HG02870 (cell line): ENCODE measurements around the gene HSD3B7.
"Not testable (repeated sequence)": the region's sequence is repeated elsewhere in the genome, so short reads cannot be mapped to it uniquely, and the experiment has no call there.

Experiments
- ATAC-seq: cut with Tn5 transposase; IDR thresholded peaks from one replicate; pipeline ENCODE4 v1.9.1; 2021; ENCODE audit warnings: mild to moderate bottlenecking, moderate library complexity; ENCODE audit not compliant: unreplicated experiment

Gene HSD3B7

DNA sequence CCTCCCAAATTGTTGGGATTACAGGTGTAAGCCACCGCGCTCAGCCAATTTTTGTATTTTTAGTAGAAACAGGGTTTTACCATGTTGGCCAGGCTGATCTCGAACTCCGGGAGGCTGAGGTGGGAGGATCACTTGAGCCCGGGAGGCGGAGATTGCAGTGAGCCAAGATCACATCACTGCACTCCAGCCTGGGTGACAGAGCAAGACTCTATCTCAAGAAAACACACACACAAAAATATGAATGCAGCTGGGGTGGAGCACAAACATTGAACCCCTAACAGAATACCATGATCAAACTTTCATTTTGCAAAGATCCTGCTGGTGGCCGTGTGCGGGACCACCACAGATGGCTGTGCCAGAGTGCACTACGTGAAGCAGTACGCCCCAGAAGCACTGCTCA lies 32.7 kb downstream of the HSD3B7 start:
- ATAC-seq: not testable (repeated sequence)

DNA sequence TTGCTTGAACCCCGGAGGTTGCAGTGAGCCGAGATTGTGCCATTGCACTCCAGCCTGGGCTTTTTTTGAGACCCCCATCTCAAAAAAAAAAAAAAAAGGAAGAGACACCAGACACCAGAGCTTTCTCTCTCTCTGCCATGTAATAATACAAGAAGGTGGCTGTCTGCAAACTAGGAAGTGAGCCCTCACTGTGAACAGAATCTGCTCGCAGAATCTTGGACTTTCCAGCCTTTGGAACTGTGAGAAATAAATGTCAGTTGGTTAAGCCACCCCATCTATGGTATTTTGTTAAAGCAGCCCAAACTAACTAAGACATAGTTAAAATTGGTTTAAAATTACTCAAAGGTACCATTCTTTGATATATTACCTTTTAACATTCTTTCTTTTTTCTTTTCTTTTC lies 35.5 kb downstream of the HSD3B7 start:
- ATAC-seq: no peak

DNA sequence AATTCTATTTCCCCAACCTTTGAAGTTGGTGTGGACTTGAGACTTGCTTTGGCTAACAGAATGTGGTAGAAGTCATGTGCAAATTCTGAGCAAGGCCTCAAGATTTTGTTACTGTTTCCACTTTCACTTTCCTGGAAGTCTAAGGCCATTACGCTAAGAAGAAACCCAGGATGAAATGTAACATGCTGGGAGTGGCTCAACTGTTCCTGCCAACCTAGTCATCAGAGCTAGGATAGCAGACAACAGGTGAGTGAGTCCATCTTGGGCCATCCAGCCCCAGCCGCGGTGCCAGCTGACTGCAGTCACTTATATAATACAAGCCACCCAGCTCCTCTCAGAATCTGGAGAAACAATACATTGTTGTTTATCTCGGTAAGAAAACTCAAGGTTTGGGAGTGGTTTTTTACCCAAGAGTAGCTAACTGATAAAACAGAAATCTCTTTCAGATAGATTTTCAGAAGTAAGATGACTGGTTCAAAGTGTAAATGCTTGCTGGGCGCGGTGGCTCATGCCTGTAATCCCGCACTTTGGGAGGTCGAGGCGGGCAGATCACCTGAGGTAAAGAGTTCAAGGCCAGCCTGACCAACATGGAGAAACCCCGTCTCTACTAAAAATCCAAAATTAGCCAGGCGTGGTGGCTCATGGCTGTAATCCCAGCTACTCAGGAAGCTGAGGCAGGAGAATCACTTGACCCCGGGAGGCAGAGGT lies 37.7 kb downstream of the HSD3B7 start:
- no peak for ATAC-seq

DNA sequence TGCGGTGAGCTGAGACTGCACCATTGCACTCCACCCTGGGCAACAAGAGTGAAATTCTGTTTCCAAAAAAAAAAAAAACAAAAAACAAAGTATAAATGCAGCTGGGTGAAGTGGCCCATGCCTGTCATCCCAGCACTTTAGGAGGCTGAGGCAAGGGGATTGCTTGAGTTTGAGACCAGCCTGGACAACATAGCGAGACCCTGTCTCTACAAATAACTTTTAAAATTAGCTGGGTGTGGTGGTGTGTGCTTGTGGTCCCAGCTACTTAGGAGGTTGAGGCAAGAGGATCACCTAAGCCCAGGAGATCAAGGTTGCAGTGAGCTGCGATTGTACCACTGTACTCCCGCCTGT lies 38.2 kb downstream of the HSD3B7 start:
- no peak for ATAC-seq

DNA sequence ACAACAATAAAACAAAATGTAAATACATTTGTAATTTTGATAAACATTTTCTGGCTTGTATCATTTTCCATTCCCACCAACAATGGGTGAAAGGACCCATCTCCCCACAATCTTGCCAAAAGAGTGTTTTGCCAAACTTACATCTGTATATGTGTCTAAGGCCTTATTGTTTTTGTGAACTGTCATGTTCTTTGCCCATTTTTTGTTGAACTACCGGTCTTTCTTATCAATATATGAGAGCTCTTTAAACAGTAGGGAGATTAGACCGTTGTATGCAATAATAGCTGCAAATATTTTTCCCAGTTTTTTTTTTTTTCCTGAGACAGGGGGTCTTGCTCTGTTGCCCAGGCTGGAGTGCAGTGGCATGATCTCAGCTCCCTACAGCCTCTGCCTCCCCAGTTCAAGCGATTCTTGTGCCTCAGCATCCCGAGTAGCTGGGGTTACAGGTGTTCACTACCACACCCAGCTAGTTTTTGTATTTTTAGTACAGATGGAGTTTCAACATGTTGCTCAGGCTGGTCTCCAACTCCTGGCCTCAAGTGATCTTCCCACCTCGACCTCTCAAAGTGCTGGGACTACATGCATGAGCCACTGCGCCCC lies 38.7 kb downstream of the HSD3B7 start:
- no peak for ATAC-seq

DNA sequence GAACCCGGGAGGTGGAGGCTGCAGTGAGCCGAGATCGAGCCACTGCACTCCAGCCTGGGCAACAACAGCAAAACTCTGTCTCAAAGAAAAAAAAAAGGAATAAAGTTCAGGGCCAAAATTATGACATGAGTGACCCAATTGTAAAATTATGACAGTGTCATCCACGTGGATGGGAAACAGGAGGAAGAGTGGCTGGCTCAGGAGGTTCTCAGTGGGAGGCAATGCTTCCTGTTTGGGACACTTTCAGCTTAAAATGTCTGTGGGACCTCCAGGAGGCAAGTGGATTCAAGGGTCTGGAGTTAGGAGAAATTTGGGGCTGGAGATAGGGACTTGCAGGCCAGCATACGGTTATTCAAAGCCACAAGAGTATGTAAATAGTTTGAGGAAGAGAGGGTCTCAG lies 40.3 kb downstream of the HSD3B7 start:
- ATAC-seq: no peak

GRCh38 chr16:31029272-31029671 lies 44.3 kb downstream of the HSD3B7 start:
- ATAC-seq: no peak

DNA sequence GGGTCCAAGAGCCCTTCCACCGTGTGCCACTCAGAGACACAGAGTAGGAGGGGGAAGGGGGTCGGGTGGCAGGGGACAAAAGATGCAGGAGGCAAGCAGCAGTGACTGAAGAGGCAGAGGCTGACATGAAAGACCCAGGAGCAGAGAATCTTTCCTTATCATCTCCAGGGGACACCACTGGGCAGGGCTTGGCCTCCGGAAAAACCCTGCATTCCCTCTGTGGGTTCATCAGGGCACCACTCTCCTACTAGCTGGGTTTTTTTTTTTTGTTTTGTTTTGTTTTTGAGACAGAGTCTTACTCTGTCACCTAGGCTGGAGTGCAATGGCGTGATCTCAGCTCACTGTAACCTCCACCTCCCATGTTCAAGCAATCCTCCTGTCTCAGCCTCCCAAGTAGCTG lies 46.3 kb downstream of the HSD3B7 start:
- no peak for ATAC-seq

DNA sequence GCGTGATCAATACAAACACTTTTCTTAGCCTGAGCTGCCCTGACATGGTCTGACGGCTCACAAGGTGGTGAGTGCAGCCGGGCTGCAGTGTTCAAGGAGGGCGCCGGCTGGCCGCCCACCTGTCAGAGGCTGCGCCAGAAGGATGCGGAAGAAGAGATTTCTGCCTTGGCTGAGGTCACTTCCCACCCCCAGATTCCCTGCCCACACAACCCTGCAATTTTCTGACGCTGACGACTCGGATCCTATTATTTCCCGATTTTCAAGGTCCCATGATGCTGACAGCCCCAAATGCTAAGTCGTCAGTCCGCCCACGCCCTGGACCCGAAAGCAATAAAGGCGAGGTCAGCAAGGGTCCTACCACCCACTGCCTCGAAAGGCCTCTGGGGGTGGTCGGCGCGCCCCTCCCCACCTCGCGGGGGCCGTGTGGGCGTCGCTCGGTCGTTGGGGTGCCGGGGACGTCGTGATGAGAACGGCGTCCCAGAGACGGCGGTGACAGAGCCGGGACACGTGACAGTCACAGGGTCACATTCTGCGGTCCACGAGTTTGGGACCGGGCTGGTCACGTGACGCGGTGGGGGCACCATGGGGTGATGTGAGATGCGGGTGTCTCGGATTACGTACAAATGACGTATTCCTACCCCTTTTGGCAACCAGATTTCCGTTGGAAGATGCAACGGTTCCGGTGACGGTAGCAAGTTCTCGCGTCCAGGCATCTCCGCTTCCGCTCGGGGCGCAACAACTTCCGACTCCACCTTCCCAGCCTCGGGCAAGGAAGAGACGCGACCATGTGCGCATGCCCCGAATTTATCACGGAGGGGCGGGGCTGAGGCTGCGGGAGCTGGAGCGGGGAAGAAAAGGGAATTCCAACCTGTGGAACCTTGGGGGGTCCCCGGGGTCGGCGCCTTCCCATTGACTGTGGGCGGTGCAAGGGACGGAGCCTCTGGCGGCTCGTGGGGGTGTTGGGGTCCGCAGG lies 48.0 kb downstream of the HSD3B7 start, which contains the start of gene STX4:
STX4 (plus strand) TSS at position 823 of the 973 bp plus-strand sequence. CDS start 248 bp downstream, outside the sequence.
- ATAC-seq: peak; percentile 82

GRCh38 chr16:31033709-31034492 lies 48.9 kb downstream of the HSD3B7 start:
- ATAC-seq: peak; percentile 49

GRCh38 chr16:31036691-31037090 lies 51.7 kb downstream of the HSD3B7 start:
- ATAC-seq: no peak
